ENCODE results near the gene FOXP3.
A peak's percentile ranks its signal among the peaks of the same experiment; 100 is the strongest.

FOXP3 gene

GRCh38 chrX:49247916-49248811 lies 16.3 kb downstream of the FOXP3 start:
- no peaks in the 10 kb centered on the region for H3K27me3 Mint-ChIP-seq
- no peaks in the 10 kb centered on the region for H3K9me3 Mint-ChIP-seq
- peaks cover 69% of the 10 kb centered on the region for H3K36me3 Mint-ChIP-seq
- H3K4me3 Mint-ChIP-seq: no peak overlapping the region
- H3K27ac Mint-ChIP-seq: no peak overlapping the region
- no peaks in the 10 kb centered on the region for H3K4me1 Mint-ChIP-seq
- ATAC-seq: no peak

- H3K4me3 Mint-ChIP-seq: no peak overlapping the region
- H3K36me3 Mint-ChIP-seq: peaks cover 77% of the 10 kb centered on the region
- H3K27me3 Mint-ChIP-seq: no peaks in the 10 kb centered on the region
- no peak for ATAC-seq
- H3K27ac Mint-ChIP-seq: no peak overlapping the region
- H3K4me1 Mint-ChIP-seq: no peaks in the 10 kb centered on the region
- H3K9me3 Mint-ChIP-seq: no peaks in the 10 kb centered on the region
Measured at GRCh38 chrX:49247346-49247745, 17.2 kb downstream of the FOXP3 start.

- Mint-ChIP-seq H3K36me3 (peaks cover 71% of the 10 kb centered on the region), H3K9me3 (no peaks in the 10 kb centered on the region), H3K27me3 (no peaks in the 10 kb centered on the region), H3K4me3 (no peak overlapping the region), H3K4me1 (no peaks in the 10 kb centered on the region), H3K27ac (no peak overlapping the region)
- no peak for ATAC-seq
Measured at GRCh38 chrX:49246541-49246940, 18.0 kb downstream of the FOXP3 start.

- H3K27ac Mint-ChIP-seq: no peak overlapping the region
- no peaks in the 10 kb centered on the region for H3K27me3 Mint-ChIP-seq
Measured at GRCh38 chrX:49244207-49244606, 20.3 kb downstream of the FOXP3 start.

GRCh38 chrX:49243166-49243565 lies 21.3 kb downstream of the FOXP3 start:
- Mint-ChIP-seq H3K9me3 (no peaks in the 10 kb centered on the region), H3K27me3 (no peaks in the 10 kb centered on the region), H3K27ac (peak overlapping the region; percentile 62), H3K4me3 (no peak overlapping the region), H3K36me3 (peaks cover 47% of the 10 kb centered on the region), H3K4me1 (no peaks in the 10 kb centered on the region)
- no peak for ATAC-seq

More at GRCh38 chrX:49244207-49244606, 20.3 kb downstream of the FOXP3 start:
- Mint-ChIP-seq H3K9me3 (no peaks in the 10 kb centered on the region), H3K4me3 (no peak overlapping the region), H3K4me1 (no peaks in the 10 kb centered on the region), H3K36me3 (peaks cover 54% of the 10 kb centered on the region)
- no peak for ATAC-seq

GRCh38 chrX:49242545-49243066 lies 21.9 kb downstream of the FOXP3 start:
- no peak overlapping the region for H3K4me3 Mint-ChIP-seq
- H3K4me1 Mint-ChIP-seq: no peaks in the 10 kb centered on the region
- no peaks in the 10 kb centered on the region for H3K27me3 Mint-ChIP-seq
- H3K9me3 Mint-ChIP-seq: no peaks in the 10 kb centered on the region
- H3K27ac Mint-ChIP-seq: no peak overlapping the region
- H3K36me3 Mint-ChIP-seq: peaks cover 44% of the 10 kb centered on the region
- ATAC-seq: no peak

- Mint-ChIP-seq H3K36me3 (peaks cover 22% of the 10 kb centered on the region), H3K4me3 (no peak overlapping the region), H3K27me3 (no peaks in the 10 kb centered on the region), H3K4me1 (peaks cover 16% of the 10 kb centered on the region), H3K9me3 (no peaks in the 10 kb centered on the region), H3K27ac (no peak overlapping the region)
- no peak for ATAC-seq
Measured at GRCh38 chrX:49238735-49239134, 25.8 kb downstream of the FOXP3 start.

GRCh38 chrX:49237060-49237459 lies 27.4 kb downstream of the FOXP3 start:
- Mint-ChIP-seq H3K27ac (peak overlapping the region; percentile 91), H3K4me1 (peaks cover 17% of the 10 kb centered on the region), H3K9me3 (no peaks in the 10 kb centered on the region), H3K27me3 (no peaks in the 10 kb centered on the region), H3K4me3 (peak overlapping the region; percentile 79), H3K36me3 (peaks cover 7% of the 10 kb centered on the region)
- peak; percentile 82 for ATAC-seq

- peaks cover 7% of the 10 kb centered on the region for H3K36me3 Mint-ChIP-seq
- no peak overlapping the region for H3K4me3 Mint-ChIP-seq
- no peaks in the 10 kb centered on the region for H3K27me3 Mint-ChIP-seq
- peaks cover 34% of the 10 kb centered on the region for H3K4me1 Mint-ChIP-seq
- no peak overlapping the region for H3K27ac Mint-ChIP-seq
- no peaks in the 10 kb centered on the region for H3K9me3 Mint-ChIP-seq
- no peak for ATAC-seq
Measured at GRCh38 chrX:49233887-49234555, 30.5 kb downstream of the FOXP3 start.

GRCh38 chrX:49233176-49233575 lies 31.3 kb downstream of the FOXP3 start, which contains the start of gene CACNA1F:
CACNA1F (minus strand) TSS chrX:49233340; CDS start chrX:49233309, 31 bp downstream.
- ATAC-seq: no peak
- Mint-ChIP-seq H3K4me3 (no peak within 1 kb of the TSS), H3K27me3 (no peaks in the 10 kb centered on the region), H3K9me3 (no peaks in the 10 kb centered on the region), H3K27ac (no peak within 1 kb of the TSS), H3K4me1 (peaks cover 34% of the 10 kb centered on the region), H3K36me3 (peaks cover 7% of the 10 kb centered on the region)

GRCh38 chrX:49232525-49232924 lies 32.0 kb downstream of the FOXP3 start:
- no peaks in the 10 kb centered on the region for H3K27me3 Mint-ChIP-seq
- H3K4me1 Mint-ChIP-seq: peaks cover 33% of the 10 kb centered on the region
- H3K9me3 Mint-ChIP-seq: no peaks in the 10 kb centered on the region
- ATAC-seq: no peak
- H3K4me3 Mint-ChIP-seq: no peak overlapping the region
- peaks cover 7% of the 10 kb centered on the region for H3K36me3 Mint-ChIP-seq
- H3K27ac Mint-ChIP-seq: no peak overlapping the region

GRCh38 chrX:49231333-49232000 lies 33.0 kb downstream of the FOXP3 start:
- H3K9me3 Mint-ChIP-seq: no peaks in the 10 kb centered on the region
- peak overlapping the region; percentile 96 for H3K27ac Mint-ChIP-seq
- H3K4me3 Mint-ChIP-seq: peak overlapping the region; percentile 81
- peaks cover 23% of the 10 kb centered on the region for H3K4me1 Mint-ChIP-seq
- H3K36me3 Mint-ChIP-seq: no peaks in the 10 kb centered on the region
- H3K27me3 Mint-ChIP-seq: no peaks in the 10 kb centered on the region
- ATAC-seq: no peak

- no peaks in the 10 kb centered on the region for H3K27me3 Mint-ChIP-seq
- ATAC-seq: peak; percentile 92
- peak overlapping the region; percentile 81 for H3K4me3 Mint-ChIP-seq
- H3K4me1 Mint-ChIP-seq: peaks cover 18% of the 10 kb centered on the region
- no peaks in the 10 kb centered on the region for H3K36me3 Mint-ChIP-seq
- H3K9me3 Mint-ChIP-seq: no peaks in the 10 kb centered on the region
- H3K27ac Mint-ChIP-seq: peak overlapping the region; percentile 96
Measured at GRCh38 chrX:49230500-49231232, 33.8 kb downstream of the FOXP3 start.

- no peak overlapping the region for H3K4me3 Mint-ChIP-seq
- H3K27ac Mint-ChIP-seq: no peak overlapping the region
- H3K27me3 Mint-ChIP-seq: peaks cover 19% of the 10 kb centered on the region
- no peaks in the 10 kb centered on the region for H3K36me3 Mint-ChIP-seq
- H3K9me3 Mint-ChIP-seq: peaks cover 6% of the 10 kb centered on the region
- ATAC-seq: no peak
- peaks cover 18% of the 10 kb centered on the region for H3K4me1 Mint-ChIP-seq
Measured at GRCh38 chrX:49228185-49228584, 36.3 kb downstream of the FOXP3 start.
